ENCODE data around the gene MSRB1.

GRCh38 chr16:1968146-1968953 lies 25.4 kb upstream of the MSRB1 start:
- TF ChIP-seq E2F6 (IDR thresholded peaks at IDR 0.05; ENCODE audit: borderline replicate concordance, low read depth): no peak
- TF ChIP-seq CEBPB (IDR thresholded peaks at IDR 0.05): no peak
- TF ChIP-seq PBX3 (IDR thresholded peaks at IDR 0.05): no peak
- TF ChIP-seq RFX5 (IDR thresholded peaks at IDR 0.05): no peak
- TF ChIP-seq HDAC2 (IDR thresholded peaks at IDR 0.05): no peak
- TF ChIP-seq POLR2A (IDR thresholded peaks at IDR 0.05; ENCODE audit: low read length): no peak
- no peak for TF ChIP-seq MAX (IDR thresholded peaks at IDR 0.05)
- TF ChIP-seq NPAS2 (CRISPR knock-in tag; IDR thresholded peaks at IDR 0.05; ENCODE audit: borderline replicate concordance): no peak
- TF ChIP-seq CTCF (IDR thresholded peaks at IDR 0.05): no peak
- TF ChIP-seq FOSB (CRISPR knock-in tag; IDR thresholded peaks at IDR 0.05): no peak
- no peak for TF ChIP-seq RAD21 (conservative IDR thresholded peaks at IDR 0.05 in 1 of 2, IDR thresholded peaks at IDR 0.05 in 1 of 2)
- TF ChIP-seq MAFK (IDR thresholded peaks at IDR 0.05; ENCODE audit: partially characterized antibody): no peak

Measured in A549 (cell line).